HepG2 (cell line): Measurements from ENCODE around the gene PLCB1. TPM values are rescaled to one million over a fixed set of nuclear protein-coding genes. Genes with fewer than 3 reads are reported as not detected.

Experiments used
- ATF2 ChIP-seq: sonication (generic); formaldehyde crosslinking; IDR thresholded peaks from 2 replicates; pipeline ENCODE4 v1.4.0; 2020; ENCODE audit warnings: missing genetic modification reagents
- CREM ChIP-seq, 2 experiments: sonication (generic) in 1 of 2; formaldehyde crosslinking in 1 of 2; IDR thresholded peaks; 2 replicates each; pipeline versions ENCODE4 v1.4.0 to v1.6.1; 2016 to 2020; ENCODE audit warnings: antibody characterized with exemption in 1 of 2, mild to moderate bottlenecking in 1 of 2, missing genetic modification reagents in 1 of 2
- HNF1B ChIP-seq: sonication (generic); formaldehyde crosslinking; IDR thresholded peaks from 2 replicates; pipeline ENCODE4 v1.5.1; 2020; ENCODE audit warnings: mild to moderate bottlenecking, moderate library complexity, missing genetic modification reagents
- HNF4A ChIP-seq: sonication (generic); formaldehyde crosslinking; IDR thresholded peaks from 2 replicates; pipeline ENCODE4 v1.4.0; 2020; ENCODE audit warnings: missing genetic modification reagents
- PAX8 ChIP-seq: sonication (generic); formaldehyde crosslinking; IDR thresholded peaks from 2 replicates; pipeline ENCODE4 v1.8.0; 2022; ENCODE audit warnings: mild to moderate bottlenecking, missing genetic modification reagents, borderline replicate concordance
- PPARG ChIP-seq: conservative IDR thresholded peaks from 2 replicates; pipeline ENCODE4 v1.6.1; 2016; ENCODE audit warnings: missing biosample characterization, missing genetic modification reagents
- ZBTB43 ChIP-seq: sonication (generic); formaldehyde crosslinking; conservative IDR thresholded peaks from 2 replicates; pipeline ENCODE4 v1.4.0; 2020; ENCODE audit warnings: missing genetic modification reagents
- ZNF264 ChIP-seq: sonication (generic); formaldehyde crosslinking; IDR thresholded peaks from 2 replicates; pipeline ENCODE4 v1.4.0; 2020; ENCODE audit warnings: missing genetic modification reagents
- ZNF281 ChIP-seq: sonication (generic); formaldehyde crosslinking; IDR thresholded peaks from 2 replicates; pipeline ENCODE4 v1.4.0; 2020; ENCODE audit warnings: missing genetic modification reagents, borderline replicate concordance
- ZNF317 ChIP-seq: sonication (generic); formaldehyde crosslinking; IDR thresholded peaks from 2 replicates; pipeline ENCODE4 v1.5.0; 2020; ENCODE audit warnings: mild to moderate bottlenecking, missing genetic modification reagents
- ZNF33A ChIP-seq: sonication (generic); formaldehyde crosslinking; IDR thresholded peaks from 2 replicates; pipeline ENCODE4 v1.5.1; 2020; ENCODE audit warnings: missing genetic modification reagents, mild to moderate bottlenecking, moderate library complexity, borderline replicate concordance
- ZNF614 ChIP-seq: IDR thresholded peaks from 2 replicates; pipeline ENCODE4 v1.6.1; 2018; ENCODE audit warnings: missing biosample characterization, missing genetic modification reagents, inconsistent platforms, borderline replicate concordance
- ZNF644 ChIP-seq: IDR thresholded peaks from 2 replicates; pipeline ENCODE4 v1.6.1; 2016; ENCODE audit warnings: low read depth
- ZSCAN22 ChIP-seq: sonication (generic); formaldehyde crosslinking; IDR thresholded peaks from 2 replicates; pipeline ENCODE4 v1.4.0; 2020; ENCODE audit warnings: mild to moderate bottlenecking, missing genetic modification reagents
- polyA plus RNA-seq, 8 experiments: library from polyadenylated mRNA; depleted of rRNA in 3 of 8; stranded (reverse) in 7 of 8; unstranded in 1 of 8; fragments of >200 nt; fragmentation: Illumina TruSeq in 4 of 8; extraction: Trizol in 4 of 8; gene quantifications; 2 replicates each; pipeline versions ENCODE4 v1.2.1 to v1.2.3, GENCODE V29; 2011 to 2016; ENCODE audit warnings: low read depth in 4 of 8, missing spikeins in 1 of 8, mixed read lengths in 1 of 8; ENCODE audit not compliant: insufficient read depth in 1 of 8
- total RNA-seq, 5 experiments: library from RNA; depleted of rRNA; stranded (reverse); fragments of >200 nt; fragmentation: Illumina TruSeq; extraction: Trizol; gene quantifications; 2 replicates each; pipeline ENCODE4 v1.2.3, GENCODE V29; 2016; ENCODE audit warnings: low read depth in 1 of 5

PLCB1 gene
- total and polyA plus RNA-seq, 2 of the 13 experiments (the other 11 are each of a cell fraction or from before 2014, with no cell fraction given): 42.4 to 55.9 TPM

GRCh38 chr20:8809107-8809953 lies 677.3 kb downstream of the PLCB1 start (continued):
- TF ChIP-seq ZNF644 (CRISPR knock-in tag): peak; percentile 89
- peak; percentile 64 for TF ChIP-seq PPARG (CRISPR knock-in tag)
- TF ChIP-seq ZNF264 (CRISPR knock-in tag): 0 out of 2 replicates have a peak, but pooled peaks have one; percentile 44
- TF ChIP-seq HNF1B: peak; percentile 99
- peak; percentile 71; the same call in 1 of the 2 replicates for TF ChIP-seq ZNF281 (CRISPR knock-in tag)
- peak; percentile 81 for TF ChIP-seq HNF4A (CRISPR knock-in tag)
- TF ChIP-seq ATF2 (CRISPR knock-in tag): peak; percentile 65; the same call in 1 of the 2 replicates
- peak; percentile 90 for TF ChIP-seq ZNF614 (CRISPR knock-in tag)
- TF ChIP-seq ZSCAN22: no peak
- peak; percentile 85 for TF ChIP-seq ZBTB43
- no peak for TF ChIP-seq ZNF33A (CRISPR knock-in tag)
- no peak for TF ChIP-seq PAX8 (CRISPR knock-in tag)
- peak; percentile 49 for TF ChIP-seq CREM (IDR thresholded peaks at IDR 0.05)
- TF ChIP-seq CREM (CRISPR knock-in tag; IDR thresholded peaks at IDR 0.05): no peak
- TF ChIP-seq ZNF317 (CRISPR knock-in tag): peak; percentile 53; the same call in 1 of the 2 replicates
